RPMI7951 (cell line): ENCODE measurements around the gene ELFN2. TPM values are rescaled to one million over a fixed set of nuclear protein-coding genes. Genes with fewer than 3 reads are reported as not detected.
A peak's percentile ranks its signal among the peaks of the same experiment; 100 is the strongest.

Experiments used
- DNase-seq: peaks from one replicate; pipeline ENCODE4 v3.0.0-alpha.2; 2012; ENCODE audit warnings: low read depth
- total RNA-seq: library from RNA; depleted of rRNA; stranded (reverse); fragments of >200 nt; shearing (Covaris generic); gene quantifications from 2 replicates; pipeline ENCODE4 v1.2.3, GENCODE V29; 2014

ELFN2 gene
- total RNA-seq, 1 experiment from 2014 or later, result under 0.01 TPM

- no peak for DNase-seq
Measured at GRCh38 chr22:37384691-37385090, 42.6 kb downstream of the ELFN2 start.

DNA sequence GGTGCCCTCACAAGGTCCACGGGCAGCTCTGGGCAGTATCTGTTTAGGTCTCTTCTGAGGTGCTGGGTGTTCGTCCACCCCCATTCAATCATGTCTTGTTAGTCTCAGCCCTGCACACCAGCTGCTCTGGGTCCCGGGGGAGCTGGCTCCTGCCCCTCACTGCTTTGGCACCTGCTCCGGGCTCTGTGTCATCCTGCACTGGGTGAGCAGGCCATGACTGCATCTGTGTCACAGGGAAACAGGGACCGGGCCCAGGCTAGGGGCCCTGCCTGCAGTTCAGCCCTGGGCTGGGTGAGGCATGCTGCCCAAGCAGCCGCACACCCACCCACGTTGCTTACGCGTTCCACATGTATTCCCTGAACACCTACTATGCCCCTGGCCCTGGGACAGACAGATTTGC lies 43.9 kb downstream of the ELFN2 start:
- DNase-seq, result no peak

DNA sequence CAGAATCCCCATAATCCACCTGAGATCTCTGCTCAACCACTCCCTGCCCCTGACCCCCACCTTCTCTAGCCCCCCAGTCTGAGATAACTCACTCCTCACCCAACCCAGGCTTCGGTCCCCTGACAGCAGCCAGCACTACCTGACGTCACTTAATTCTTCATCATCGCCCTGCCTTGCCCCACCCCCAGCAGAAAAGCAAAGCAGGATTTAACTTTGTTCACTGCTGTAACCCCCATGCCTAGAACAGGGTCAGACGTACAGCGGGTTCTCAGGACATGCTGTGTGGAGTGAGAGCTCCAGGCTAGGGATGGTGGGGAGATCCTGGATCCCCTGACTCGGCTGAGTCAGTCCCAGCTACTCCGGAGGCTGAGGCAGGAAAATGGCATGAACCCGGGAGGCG lies 45.8 kb downstream of the ELFN2 start:
- DNase-seq, result peak; percentile 9

DNA sequence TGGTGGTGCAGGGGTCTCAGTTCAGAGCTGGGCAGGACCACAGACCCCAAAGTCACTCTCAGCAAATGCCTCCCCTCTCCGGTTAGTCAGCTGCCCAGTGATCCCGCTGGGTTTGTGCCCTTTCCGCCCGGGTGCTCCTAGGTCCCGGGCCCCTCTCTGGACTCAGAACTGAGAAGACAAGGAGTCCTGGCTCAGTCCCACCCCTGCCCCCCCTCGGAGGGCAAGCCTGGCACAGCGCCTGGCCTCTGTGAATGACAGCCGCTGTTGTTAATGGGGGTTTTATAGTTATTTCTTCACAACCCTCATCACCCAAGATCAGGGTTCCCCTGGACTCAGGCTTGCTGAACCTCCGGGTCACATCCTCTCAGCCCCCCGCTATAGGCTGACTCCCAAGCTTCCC lies 47.6 kb downstream of the ELFN2 start:
- DNase-seq, result no peak

DNA sequence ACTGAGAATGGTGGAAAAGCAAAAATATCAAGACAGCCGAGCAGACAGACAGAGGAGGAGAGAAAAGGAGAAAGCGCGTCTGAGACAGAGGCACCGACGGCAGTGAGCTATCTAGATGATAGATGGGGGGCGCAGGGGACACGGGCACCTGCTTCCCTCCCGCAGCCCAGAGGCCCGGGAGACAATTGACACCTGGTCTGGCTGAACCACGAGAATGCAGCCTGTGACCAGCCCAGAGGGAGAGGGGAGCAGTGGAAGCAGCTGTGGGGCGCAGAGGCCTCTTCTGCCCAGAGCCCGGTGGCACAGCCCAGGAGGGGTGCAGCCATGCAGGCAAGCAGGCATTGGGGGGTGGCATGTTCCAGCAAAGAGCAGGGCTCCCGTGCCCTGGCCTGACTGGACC lies 48.2 kb downstream of the ELFN2 start:
- DNase-seq, result no peak

DNA sequence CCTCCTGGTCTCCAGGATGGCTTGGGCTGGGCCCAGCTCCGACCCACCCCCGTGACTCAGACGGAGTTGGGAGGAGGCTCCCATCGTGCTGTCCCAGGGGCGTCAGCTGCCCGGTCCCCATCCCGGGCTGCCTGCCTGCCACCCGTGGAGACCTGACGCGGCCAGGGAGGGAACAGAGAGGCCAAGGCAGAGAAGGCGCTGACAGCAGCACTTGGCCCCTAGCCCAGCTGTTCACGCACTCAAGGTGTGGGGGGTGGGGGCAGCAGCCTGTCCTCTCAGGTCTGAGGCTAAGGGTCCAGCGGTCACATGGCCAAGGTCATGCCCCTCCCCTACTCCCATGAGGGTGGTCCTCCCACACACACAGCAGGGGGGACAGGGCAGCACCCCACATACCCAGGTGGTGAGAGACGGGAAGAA lies 48.6 kb downstream of the ELFN2 start:
- DNase-seq, result no peak

GRCh38 chr22:37377927-37378326 lies 49.4 kb downstream of the ELFN2 start:
- no peak for DNase-seq

GRCh38 chr22:37377138-37377537 lies 50.1 kb downstream of the ELFN2 start:
- no peak for DNase-seq

- no peak for DNase-seq
Measured at GRCh38 chr22:37376643-37377042, 50.6 kb downstream of the ELFN2 start.

- DNase-seq, result no peak
Measured at GRCh38 chr22:37375801-37376200, 51.5 kb downstream of the ELFN2 start.

DNA sequence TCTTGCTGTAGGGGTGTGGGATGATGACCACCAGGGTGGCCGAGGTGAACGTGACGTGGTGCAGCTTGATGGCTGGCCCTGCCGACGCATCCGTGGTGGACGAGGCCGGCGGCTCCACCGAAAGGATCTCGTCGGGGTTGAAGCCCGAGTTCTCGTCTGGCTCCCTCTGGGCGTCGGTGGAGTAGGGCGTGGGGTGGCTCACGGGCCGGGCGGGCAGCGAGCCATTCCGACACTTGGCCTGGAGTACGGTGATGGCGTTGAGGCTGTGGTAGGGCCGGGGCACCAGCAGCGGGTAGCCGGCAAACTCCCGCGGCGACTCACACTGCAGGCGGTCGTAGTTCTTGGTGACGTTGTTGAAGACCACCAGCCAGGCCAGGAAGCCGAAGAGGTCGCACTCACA lies 52.7 kb downstream of the ELFN2 start:
- DNase-seq, result no peak

- no peak for DNase-seq
Measured at GRCh38 chr22:37373451-37373850, 53.8 kb downstream of the ELFN2 start.

- DNase-seq, result no peak
Measured at GRCh38 chr22:37371911-37372310, 55.4 kb downstream of the ELFN2 start.

GRCh38 chr22:37371491-37371890 lies 55.8 kb downstream of the ELFN2 start:
- no peak for DNase-seq

- DNase-seq, result no peak
Measured at GRCh38 chr22:37370306-37370979, 56.8 kb downstream of the ELFN2 start.

DNA sequence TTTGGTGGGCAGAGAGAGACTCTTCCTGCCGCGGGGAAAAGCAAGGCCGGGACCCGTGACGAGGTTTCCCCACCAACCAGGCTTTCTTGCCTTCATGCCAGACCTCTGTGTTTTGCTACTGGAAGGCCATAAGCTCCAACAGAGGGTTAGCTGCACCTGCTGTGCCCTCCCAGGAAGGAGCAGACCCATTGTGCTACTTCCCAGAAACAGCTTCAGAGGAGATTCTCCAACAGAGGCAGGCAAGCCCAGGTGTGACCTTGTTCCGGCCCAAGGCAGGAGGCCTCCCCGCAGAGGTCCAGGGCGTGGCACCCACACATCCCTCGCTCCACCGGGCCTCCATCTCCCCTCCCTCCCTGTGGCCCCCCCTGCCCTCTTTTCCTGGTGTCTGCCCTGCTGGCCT lies 57.8 kb downstream of the ELFN2 start:
- DNase-seq, result no peak

GRCh38 chr22:37368058-37368457 lies 59.2 kb downstream of the ELFN2 start:
- no peak for DNase-seq

GRCh38 chr22:37366601-37367000 lies 60.7 kb downstream of the ELFN2 start:
- DNase-seq, result no peak

- no peak for DNase-seq
Measured at GRCh38 chr22:37365950-37366349, 61.3 kb downstream of the ELFN2 start.

DNA sequence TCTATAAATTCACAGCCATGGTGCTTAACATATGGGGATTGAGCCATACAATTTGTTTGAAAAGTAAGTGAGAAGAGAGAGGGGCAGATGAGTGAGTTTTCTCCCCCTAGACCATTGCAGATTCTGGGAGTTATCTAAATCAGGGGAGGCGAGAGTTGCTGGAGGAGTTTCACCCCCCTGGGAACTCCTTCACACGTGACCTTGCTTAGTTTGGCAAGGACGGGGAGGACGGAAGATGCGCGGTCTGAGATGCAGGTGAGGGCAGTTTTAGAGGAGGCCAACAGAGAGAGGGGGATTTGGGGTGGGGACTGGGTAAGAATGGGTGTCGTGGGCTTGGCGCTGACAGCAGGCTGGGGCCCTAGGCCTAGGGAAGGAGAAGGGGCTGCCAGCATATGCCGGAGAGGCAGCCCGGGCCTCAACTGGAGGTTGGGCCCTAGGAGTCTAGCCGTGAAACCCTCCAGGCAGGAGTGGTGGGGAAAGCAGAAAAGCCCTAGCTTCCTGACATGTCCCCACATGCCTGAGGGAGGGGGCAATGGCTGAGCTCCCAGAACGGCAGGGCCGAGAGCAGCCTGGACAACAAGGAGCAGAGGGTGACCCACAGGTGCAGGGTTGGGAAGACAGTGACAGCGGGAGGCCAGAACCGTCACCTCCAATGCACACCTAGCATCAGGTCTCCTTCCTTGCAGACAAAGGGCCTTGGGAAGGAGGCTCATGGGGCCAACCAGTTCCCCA lies 63.9 kb downstream of the ELFN2 start:
- no peak for DNase-seq

GRCh38 chr22:37362621-37363020 lies 64.7 kb downstream of the ELFN2 start:
- no peak for DNase-seq

DNA sequence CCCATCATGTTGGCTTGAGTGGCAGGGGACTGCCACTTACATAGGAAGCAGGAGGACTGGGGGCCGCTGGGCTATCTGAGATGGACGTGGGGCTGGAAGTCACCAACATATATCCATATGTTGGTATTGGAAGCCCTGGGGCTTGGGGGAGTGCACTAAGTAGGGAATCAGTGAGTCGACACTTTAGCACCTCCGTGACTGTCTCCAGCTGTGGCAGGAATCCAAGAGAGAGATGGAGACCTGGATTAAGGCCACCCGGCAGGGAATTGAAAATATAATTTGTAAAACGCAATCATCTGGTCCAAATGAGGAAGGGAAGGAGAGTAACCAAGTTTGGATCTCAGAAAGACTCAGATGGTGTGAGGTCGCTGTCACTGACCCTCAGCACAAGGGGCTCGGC lies 68.4 kb downstream of the ELFN2 start:
- no peak for DNase-seq

- no peak for DNase-seq
Measured at GRCh38 chr22:37358386-37358785, 68.9 kb downstream of the ELFN2 start.
